HuH-7 (cell line): ENCODE data around the gene POC1B.
A peak's percentile ranks its signal among the peaks of the same experiment; 100 is the strongest.

Source experiments
- DNase-seq: peaks from one replicate; pipeline ENCODE4 v3.0.0; 2011; ENCODE audit warnings: low spot score

Gene POC1B

DNA sequence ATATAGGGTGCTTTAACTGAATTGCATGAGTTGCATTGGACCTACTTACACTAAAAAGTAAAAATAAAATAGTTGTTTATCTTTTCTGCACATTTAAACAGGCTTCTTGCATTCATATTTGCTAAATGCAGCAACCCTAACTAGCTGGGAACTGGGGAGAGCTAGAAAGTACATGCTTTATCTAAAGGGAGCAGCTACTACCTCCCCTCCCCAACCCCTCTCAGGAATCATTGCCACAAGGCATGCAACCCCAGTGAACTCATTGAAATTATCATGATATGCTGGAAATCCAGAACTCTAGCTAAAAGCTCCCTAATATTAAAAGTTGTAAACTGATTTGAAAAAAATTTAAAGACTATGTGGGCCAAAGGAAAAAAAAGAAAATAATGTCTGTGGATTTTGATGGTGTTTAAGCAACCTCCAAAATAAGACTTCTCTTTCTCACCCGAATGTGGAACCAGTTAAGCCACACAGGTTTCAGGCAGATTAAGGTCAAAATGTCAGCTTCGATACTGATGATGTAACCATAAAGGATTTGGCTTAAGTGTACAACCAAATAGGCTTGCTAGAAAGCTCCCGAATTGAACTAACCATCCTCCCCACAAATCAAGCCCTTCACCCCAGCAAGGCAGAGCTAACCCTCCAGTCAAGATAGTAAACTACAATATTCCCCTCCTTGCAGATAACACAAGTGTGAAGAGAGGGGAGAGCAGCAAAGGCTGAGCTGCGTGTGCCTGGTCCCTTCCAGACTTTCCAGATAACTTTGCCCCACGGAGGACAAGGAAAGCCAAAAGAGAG, 13.8 kb upstream of the POC1B start:
- DNase-seq: no peak

DNA sequence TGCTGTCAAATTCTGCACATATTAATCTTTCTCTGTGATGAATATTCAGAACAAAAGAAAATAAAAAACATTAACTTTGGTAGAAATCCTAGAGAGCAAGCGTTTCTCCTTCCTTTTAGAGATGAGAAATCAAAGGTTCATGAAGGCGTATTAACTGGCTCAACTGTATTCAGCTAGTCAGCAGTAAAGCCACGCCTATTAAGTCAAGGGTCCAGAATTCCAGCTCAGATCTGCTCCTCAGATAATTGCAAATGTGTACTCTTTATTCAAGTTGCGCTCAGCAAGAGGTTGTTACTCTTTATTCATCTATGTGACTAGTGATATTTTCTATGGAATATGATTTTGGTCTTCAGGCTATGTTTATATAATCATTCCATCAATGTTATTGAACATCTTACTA, 13.1 kb upstream of the POC1B start:
- DNase-seq: no peak

DNA sequence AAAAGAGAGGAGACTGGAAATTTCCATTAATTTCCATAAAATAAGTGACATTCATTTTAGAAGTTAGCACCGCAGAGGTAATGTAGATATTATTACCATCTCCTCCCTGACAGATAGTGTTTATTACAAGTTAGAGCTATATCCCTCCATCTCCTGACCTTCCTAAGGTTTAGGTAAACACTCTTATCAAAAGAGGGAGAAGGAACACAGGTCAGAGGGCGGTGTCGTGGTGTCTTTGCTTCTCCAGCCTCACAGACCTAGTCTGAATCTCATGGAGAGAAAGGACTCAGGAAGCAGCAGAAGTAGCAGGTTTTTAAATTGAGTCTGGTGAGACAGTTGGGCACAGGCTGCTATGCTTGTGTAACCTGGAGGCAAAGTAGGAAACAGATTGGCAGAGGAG, 11.5 kb upstream of the POC1B start:
- DNase-seq: no peak

DNA sequence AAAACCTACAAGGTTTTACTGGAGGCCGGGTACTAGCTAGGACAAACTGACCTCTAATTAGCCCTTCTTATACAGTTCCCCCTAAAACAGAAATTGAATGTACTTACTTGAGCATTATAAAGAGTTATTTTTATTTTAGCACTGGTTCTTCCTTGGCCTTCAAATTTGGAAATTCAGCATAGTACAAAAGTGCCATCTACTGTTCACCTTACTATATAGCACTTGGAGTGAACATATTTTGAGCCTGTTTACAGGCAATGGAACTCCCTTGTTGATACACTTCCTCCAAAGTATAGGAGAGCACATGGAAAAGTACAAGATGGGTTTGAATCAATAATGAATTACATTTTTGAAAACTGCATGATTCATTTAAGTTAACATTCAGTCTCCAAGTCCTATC, 3.9 kb upstream of the POC1B start:
- peak; percentile 48 for DNase-seq

DNA sequence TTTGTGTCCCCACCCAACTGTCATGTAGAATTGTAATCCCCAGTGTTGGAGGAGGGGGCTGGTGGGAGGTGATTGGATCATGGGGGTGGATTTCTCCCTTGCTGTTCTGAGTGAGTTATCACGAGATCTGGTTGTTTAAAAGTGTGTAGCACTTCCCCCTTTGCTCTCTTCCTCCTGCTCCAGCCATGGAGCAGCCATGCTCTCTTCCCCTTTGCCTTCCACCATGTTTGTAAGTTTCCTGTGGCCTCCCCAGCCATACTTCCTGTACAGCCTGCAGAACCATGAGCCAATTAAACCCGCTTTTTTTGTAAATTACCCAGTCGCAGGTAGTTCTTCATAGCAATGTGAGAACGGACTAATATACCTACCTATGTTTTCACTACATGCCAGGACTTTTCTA, 2.6 kb upstream of the POC1B start:
- DNase-seq: no peak

DNA sequence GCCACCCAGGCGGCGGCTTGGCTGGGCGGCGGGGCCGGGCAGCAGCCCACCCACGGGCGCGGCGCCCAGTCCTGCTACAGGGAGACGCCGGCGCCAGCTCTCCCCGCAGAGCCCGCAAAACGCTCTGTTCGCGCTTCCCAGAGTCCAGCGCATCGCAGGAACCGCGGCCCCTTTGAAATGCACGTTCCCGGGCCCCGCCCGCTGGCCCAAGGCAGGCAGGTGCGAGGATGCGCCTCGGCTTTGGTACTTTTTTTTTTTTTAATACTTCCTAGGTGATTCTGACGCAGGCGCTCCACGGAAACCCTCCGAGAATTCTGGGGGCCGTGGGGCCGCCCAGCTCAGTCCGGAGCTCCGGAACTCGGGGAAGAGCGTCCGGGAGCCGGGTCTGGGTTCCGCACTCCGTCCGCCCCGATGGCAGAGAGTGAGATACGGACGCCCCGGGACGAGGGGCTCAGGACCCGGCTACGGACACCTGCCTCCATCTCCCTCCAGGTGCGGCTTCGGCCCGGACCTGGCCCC, 483 bp downstream of the POC1B start:
- DNase-seq: peak; percentile 30

DNA sequence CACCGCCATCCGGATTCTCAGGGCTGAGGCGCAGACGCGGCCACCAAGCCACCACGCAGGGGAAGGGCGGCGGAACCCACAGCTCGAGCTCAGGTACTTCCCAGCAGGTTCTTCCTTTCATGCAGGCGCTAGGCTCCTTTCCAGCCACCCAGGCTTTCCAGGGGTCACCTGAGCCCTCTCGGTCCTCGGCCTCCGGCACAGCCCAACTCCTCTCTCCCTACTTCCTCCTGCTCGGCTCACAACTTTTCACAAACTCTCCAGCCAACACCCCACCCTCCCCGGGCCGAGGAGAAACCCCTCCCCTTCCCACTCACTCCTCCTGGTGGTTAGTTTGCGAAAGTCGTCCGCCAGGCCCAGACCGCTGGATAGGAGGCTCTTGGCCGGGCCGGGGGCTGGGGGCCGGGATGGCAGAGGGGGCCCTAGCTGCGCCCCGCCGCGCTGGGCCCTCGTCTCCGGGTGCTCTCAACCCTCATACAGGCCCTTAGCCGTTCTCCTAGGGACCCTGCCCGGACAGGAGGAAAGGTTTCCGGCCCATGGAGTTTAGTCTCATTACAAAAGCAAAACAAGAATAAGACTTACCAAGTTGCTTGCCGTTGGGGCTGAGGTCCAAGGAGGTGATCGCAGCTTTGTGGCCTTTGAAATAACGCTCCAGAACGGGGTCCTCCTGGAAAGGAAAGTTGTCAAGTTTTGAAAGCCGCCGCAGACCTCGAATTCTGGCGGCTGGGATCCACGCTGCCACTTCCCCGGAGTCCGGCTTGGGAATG, 1.1 kb downstream of the POC1B start, which contains the start of gene GALNT4:
Gene GALNT4 (minus strand): TSS at position 256 of the 764 bp plus-strand sequence. CDS start 247 bp downstream, at position 9.
- peak; percentile 94 for DNase-seq

DNA sequence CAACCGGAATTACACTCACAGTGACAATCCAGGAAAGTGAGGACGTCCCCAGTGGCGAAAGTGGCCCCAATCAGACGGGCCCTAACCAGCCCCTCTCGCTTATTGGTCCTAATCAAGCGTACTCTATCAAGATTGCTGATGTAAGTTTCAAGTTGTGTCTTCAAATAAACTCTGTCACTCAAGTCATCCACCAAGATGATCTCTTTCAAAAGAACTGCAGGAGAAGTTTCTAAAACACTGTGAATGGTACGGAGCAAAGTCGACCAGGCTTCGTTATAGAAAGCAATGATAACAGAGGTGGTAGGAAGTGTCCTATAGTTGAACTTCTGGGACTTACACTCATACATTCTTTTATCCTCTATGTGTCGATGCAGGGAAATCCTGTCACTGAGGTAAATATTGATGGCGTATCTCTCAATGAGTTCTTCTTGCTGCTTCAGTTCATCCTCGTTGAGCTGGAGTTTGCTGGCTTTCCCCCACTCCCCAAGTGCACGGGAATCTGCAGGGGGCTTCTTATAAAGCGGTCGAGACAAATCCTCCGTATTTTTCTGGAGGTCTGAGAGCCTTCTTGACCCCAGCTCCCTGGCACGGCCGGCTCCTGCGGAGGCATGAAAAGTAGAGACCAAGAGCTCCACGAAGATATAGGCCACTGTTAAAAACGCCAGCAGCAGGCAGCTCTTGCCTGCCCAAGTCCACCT, 1.9 kb downstream of the POC1B start:
- DNase-seq: no peak

DNA sequence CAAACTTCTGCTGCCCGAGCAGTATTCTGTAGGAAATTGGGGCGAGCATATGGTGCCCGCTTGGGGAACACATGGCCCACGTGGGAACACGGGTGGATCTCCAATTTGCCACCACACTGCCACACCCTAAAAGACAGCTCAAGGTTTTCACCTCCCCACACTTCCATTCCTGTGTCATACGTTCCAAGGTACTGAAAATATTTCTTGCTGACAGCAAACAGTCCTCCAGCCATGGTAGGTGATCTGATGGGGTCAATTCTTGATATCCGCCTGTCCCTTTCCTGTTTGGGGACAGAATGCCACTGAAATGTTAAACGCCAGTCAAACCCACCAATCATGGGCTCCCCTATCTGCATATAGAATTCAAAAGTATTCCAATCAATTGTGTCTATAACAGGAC, 2.5 kb downstream of the POC1B start:
- DNase-seq: no peak

DNA sequence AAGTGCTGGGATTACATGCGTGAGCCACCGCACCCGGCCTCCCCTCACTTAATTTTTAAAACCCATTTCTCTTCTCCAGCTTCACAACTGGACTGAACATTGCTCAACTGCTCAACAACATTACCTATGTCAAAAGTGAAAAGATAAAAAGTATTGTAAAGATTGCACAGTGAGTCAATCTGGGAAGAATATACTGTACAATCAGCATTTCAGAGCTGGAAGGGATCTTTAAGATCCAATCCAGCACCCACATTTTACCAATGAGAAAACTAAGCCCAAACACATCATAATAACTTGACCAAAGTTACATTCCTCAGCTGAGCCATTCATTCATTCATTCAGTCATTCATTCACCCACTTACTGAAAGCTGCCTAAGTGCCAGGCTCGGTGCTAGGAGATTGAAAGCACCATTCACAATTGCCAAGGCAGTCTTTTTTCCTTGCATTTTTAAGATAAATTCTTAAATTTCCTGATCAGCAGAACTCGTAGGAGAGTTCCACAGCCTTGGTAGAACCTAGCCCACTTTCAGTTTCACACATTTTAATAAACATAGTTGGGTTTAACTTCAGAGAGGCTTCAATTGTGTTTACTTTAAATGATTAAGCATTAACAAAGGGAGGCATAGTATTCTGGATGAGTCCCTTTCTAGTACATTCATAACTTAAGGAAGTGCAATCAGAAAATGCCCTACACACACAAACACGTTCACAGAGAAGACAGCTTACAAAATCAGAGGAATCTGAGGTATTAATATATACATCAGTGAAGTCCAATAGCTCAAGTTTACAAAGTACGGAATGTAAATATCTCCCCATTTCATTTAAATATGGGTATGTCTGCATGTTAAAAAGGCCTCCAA, 4.3 kb downstream of the POC1B start:
- no peak for DNase-seq

DNA sequence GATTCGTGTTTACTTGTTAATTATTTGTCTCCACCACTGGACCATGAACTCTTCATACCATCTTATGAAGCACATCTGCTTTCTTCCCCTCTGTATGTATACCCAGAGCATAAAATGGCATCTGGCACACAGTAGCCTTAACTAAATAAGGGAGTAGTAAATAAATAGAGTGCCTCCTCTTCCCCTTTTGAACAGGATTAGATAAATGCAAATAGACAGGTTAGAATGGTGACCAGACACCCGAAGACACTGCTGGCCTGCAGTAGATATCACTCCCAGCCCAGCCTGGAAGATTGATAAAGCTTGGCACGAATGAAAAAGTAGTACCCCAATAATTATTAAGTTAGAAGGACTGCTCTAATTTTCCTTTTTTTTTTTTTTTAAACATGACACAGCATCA, 8.1 kb downstream of the POC1B start:
- no peak for DNase-seq

DNA sequence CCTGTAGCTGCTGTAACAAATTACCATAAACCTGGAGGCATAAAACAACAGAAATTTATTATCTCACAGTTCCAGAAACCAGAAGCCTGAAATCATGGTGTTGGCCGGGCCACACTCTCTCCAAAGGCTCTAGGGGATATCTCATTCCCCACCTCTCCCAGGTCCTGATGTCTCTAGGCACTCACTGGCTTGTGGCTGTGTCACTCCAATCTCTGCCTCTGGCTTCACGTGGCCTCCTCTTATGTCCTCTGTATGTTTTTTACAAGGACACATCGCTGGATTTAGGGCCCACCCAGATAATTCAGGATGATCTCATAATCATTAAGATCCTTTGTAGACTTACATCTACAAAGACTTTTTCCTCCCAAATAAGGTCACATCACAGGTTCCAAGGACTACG, 9.2 kb downstream of the POC1B start:
- no peak for DNase-seq

DNA sequence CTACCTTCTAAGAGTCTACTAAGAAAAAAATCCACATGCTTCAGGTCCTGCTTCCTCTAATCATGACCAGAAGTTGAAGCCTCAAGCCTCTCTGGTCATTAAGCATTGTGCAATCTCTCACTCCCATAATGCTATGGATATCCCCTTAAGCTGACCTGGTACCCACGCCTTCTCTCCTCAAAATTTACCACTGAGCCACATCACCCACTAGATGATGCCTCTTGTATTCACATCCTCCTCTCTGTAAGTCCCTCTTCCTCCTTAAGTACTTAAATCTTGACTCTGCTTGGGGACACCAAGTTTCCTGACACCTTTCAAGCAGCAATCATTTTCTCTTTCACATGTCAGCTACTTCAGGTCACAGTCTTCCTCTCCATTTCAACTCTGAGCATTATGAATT, 11.1 kb downstream of the POC1B start:
- DNase-seq: no peak

DNA sequence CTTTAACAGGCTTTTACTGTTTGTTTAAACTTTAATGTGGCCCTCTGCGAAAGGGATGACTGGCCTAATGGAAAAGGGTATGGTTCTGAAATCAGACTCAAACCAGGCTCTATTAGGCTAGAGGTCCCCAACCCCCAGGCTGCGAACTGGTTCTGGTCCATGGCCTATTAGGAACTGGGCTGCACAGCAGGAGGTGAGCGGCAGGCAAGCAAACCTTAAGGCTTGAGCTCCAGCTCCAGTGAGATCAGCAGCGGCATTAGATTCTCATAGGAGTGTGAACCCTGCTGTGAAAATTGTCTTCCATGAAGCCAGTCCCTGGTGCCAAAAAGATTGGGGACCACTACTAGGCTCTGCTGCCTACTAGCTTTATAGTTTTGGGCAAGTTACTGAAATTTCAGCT, 12.3 kb downstream of the POC1B start:
- DNase-seq: no peak

DNA sequence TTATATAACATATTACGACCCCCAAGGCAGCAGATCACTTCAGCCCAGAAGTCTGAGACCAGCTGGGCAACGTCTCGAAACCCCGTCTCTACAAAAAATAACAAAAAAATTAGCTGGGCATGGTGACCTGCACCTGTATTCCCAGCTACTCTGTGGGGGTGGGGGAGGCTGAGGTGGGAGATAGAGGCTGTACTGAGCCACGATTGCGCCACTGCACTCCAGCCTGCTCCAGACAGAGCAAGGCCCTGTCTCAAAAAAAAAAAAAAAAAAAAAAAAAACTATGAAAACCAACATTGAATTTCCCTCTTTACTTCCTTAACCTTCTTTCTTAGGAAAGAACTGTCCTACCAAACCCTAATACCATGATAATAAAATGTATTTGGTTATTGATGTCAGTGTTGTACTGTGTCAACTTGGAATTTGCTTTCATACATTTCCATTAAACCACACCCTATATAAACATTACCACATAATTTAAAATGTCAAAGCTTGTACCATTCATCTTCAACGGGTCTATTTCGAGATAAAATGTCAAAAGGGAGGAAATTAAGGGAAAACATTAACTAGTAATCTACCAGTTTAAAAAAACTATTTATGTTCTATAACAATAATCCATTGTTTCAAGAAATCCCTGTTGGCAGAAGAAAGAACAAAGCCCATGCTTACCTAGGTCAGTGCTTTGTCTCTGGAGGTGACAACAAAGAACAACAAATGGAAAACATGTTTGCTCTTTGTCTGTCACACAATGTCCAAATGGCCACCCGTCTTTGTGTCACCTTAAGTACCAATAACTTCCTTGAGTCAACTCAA, 18.6 kb downstream of the POC1B start:
- DNase-seq: peak; percentile 37

DNA sequence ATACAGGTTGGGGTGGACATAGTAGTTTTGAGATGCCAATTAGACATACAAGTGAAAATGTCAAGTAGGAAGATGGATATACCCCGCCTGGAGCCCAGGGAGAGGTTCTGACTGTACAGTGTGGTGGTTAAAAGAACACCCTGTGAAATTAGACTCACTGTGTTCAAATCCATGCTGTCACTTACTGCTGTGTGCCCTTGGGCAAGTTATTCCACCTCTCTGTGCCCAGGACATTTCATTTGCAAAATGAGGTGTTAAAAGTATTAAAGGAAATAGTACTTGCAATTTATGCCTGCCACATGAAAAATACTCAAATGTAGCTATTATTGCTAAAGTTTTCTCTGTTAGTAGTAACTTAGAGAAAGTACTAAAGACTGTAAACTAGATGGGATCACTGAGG, 19.8 kb downstream of the POC1B start:
- no peak for DNase-seq

DNA sequence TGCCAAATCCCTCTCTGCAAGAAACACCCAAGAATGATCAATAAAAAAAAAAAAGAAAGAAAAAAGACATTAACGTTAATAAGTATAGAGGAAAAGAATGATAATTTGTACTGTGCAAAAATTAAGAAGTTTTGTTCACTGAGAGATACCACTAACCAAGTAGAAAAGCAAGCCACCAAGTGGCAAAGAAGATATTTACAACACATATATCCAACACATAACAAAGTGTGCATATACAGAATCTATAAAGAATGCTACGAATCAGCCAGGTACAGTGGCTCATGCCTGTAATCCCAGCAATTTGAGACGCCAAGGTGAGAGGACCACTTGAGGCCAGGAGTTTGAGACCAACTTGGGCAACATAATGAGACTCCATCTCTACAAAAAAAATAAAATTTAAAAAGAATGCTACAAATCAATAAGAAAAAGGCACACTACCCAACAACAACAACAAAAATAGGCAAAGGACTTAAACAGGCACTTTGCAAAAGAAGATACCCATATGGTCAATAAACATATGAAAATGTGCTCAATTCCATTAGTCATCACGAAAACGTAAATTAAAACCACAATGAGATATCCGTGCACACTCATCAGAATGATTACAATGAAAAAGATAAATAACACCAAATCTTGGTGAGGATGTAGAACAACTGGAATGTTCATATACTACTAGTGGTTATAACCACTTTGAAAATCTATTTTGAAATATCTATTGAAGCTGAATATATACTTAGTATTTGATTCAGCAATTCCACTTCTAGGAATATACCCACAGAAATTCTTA, 21.1 kb downstream of the POC1B start:
- DNase-seq: no peak

DNA sequence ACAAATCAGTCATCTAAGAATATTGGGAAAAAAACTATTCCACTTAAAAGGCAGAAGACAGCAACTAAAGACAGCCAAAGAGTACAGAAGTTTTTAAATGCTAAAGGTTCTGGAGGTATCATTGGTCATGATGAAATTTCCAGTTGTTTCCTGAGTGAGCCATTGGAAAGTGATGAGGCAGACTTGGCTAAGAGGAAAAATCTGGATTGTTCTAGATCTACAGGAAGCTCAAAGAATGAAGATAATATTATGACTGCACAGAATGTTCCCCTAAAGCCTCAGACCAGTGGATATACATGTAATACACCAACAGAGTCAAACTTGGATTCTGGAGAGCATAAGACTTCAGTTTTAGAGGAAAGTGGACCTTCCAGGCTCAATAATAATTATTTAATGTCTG, 24.1 kb downstream of the POC1B start:
- no peak for DNase-seq

DNA sequence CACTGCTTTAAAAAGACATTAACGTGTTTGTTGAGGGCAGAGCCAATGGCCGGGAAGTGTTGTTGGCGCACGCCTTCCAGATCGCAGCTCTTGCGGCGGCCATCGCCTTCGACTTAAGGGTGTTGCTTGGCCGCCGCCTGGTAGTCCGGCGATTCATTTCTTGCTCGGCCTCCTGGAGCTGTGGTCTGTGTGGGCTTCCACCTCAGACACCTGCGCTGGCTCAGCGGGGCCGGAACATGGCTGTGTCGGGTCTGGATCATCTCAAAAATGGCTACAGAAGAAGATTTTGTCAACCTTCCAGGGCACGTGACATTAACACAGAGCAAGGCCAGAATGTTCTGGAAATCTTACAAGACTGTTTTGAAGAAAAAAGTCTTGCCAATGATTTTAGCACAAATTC, 26.0 kb downstream of the POC1B start:
- DNase-seq: no peak

DNA sequence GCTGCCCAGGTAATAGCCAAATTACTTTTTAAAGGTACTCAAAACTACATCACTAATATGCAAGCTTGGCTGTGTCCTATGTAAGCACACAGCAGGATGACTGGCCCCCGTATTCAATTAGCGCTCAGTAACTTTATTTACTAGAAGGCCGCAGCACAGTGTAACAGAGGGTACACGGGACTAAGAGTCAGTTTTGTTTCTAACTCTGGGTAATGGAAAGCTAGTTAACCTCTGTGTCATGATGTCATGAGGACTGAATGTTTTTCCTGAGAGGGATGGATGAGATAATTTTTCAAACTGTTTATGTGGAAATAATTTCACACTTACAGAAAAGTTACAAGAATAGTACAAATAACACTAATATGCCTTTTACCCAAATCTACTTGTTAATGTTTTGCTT, 28.4 kb downstream of the POC1B start:
- DNase-seq: no peak
